HCT116 (cell line): ENCODE results near the gene METTL1. TPM values are rescaled to one million over a fixed set of nuclear protein-coding genes. Genes with fewer than 3 reads are reported as not detected.
"Not testable (repeated sequence)": the region's sequence is repeated elsewhere in the genome, so short reads cannot be mapped to it uniquely, and the experiment has no call there.

Experiments
- ATAC-seq: fragments of 200-7000 bp; cut with Tn5 transposase; 2 replicates; pipeline ENCODE4 v1.9.1; 2020; ENCODE audit warnings: mild to moderate bottlenecking, moderate library complexity
- BruUV-seq: library from RNA; stranded (reverse); fragments of 400-500 nt; replicated peaks from 2 replicates; lab custom pipeline; 2021; lab: Mats Ljungman, UMichigan
- CTCF ChIA-PET: fragments of 300-600 bp; sonication (Branson Sonifier 250); formaldehyde crosslinking; loops from one replicate; lab custom pipeline; 2021; ENCODE audit warnings: antibody characterized with exemption; lab: Charles Lee
- POLR2A ChIA-PET: fragments of 300-600, 350-600 bp; sonication (Branson Sonifier 250); formaldehyde crosslinking; loops from one replicate; lab custom pipeline; 2021; ENCODE audit warnings: antibody characterized with exemption; lab: Charles Lee
- RAD21 ChIA-PET, 2 experiments: fragments of 300-600 bp; sonication (Branson Sonifier 250); formaldehyde crosslinking; loops; one replicate each; lab custom pipeline; 2023; ENCODE audit warnings: low total read pairs in 2 of 2; ENCODE audit not compliant: uncharacterized antibody in 2 of 2, unreplicated experiment in 2 of 2, low non-redundant PET in 1 of 2; lab: Charles Lee
- DNase-seq: peaks from one replicate; pipeline ENCODE4 v3.0.0-alpha.2; 2010; ENCODE audit warnings: low read depth, low spot score
- H2AFZ ChIP-seq: fragments of 200-600 bp; shearing (Covaris generic), sonication (generic); 2 replicates; pipeline ENCODE4 v1.6.1; 2017; ENCODE audit warnings: low read depth, mixed run types, mixed read lengths, antibody characterized with exemption, low read length; ENCODE audit not compliant: poor library complexity, severe bottlenecking
- H3K27ac ChIP-seq: 2 replicates; pipeline ENCODE4 v1.5.1; 2012; ENCODE audit warnings: low read depth, low read length
- H3K27me3 ChIP-seq: fragments of 200-600 bp; sonication (generic); 2 replicates; pipeline ENCODE4 v1.6.1; 2016; ENCODE audit warnings: mixed run types, low read length, mixed read lengths; ENCODE audit not compliant: insufficient read depth
- H3K36me3 ChIP-seq, 2 experiments: fragments of 200-500 bp in 1 of 2; fragments of 200-600 bp in 1 of 2; sonication (Bioruptor generic) in 1 of 2; sonication (generic) in 1 of 2; 2 replicates each; pipeline versions ENCODE4 v1.5.1 to v1.6.1; 2014 to 2016; ENCODE audit warnings: low read length in 2 of 2, inconsistent platforms in 1 of 2, mixed read lengths in 1 of 2, mixed run types in 1 of 2; ENCODE audit not compliant: insufficient read depth in 2 of 2, control insufficient read depth in 1 of 2
- H3K4me1 ChIP-seq, 2 experiments: fragments of 200-600 bp in 1 of 2; sonication (generic) in 1 of 2; 2 replicates each; pipeline versions ENCODE4 v1.5.1 to v1.6.1; 2012 to 2017; ENCODE audit warnings: low read length in 2 of 2, inconsistent platforms in 1 of 2, mild to moderate bottlenecking in 1 of 2, mixed read lengths in 1 of 2, mixed run types in 1 of 2, moderate library complexity in 1 of 2; ENCODE audit not compliant: insufficient read depth in 2 of 2, control insufficient read depth in 1 of 2
- H3K4me2 ChIP-seq: fragments of 200-600 bp; sonication (generic); 2 replicates; pipeline ENCODE4 v1.6.1; 2017; ENCODE audit warnings: mixed run types, low read length, mixed read lengths
- H3K4me3 ChIP-seq, 2 experiments: fragments of 200-600 bp in 1 of 2; sonication (generic) in 1 of 2; replicated peaks in 1 of 2; 2 replicates each; pipeline ENCODE4 v1.5.1; 2011 to 2016; ENCODE audit warnings: low read length in 2 of 2, control low read depth in 1 of 2, low read depth in 1 of 2, mild to moderate bottlenecking in 1 of 2, mixed read lengths in 1 of 2, mixed run types in 1 of 2
- H3K79me2 ChIP-seq: fragments of 200-600 bp; sonication (generic); 2 replicates; pipeline ENCODE4 v1.6.1; 2017; ENCODE audit warnings: mild to moderate bottlenecking, mixed run types, low read length, moderate library complexity, mixed read lengths; ENCODE audit not compliant: insufficient read depth
- H3K9ac ChIP-seq: fragments of 200-600 bp; sonication (generic); 2 replicates; pipeline ENCODE4 v1.6.1; 2016; ENCODE audit warnings: low read length, mixed read lengths
- H3K9me2 ChIP-seq: fragments of 200-600 bp; sonication (generic), shearing (Covaris generic); 2 replicates; pipeline ENCODE4 v1.6.1; 2017; ENCODE audit warnings: mixed run types, mild to moderate bottlenecking, moderate library complexity; ENCODE audit not compliant: insufficient read depth
- H3K9me3 ChIP-seq, 2 experiments: fragments of 200-500 bp in 1 of 2; fragments of 200-600 bp in 1 of 2; sonication (Bioruptor generic) in 1 of 2; sonication (generic) in 1 of 2; 2 replicates each; pipeline ENCODE4 v1.6.1; 2014 to 2017; ENCODE audit warnings: low read length in 2 of 2, mixed read lengths in 2 of 2, inconsistent platforms in 1 of 2, low read depth in 1 of 2, mild to moderate bottlenecking in 1 of 2, mixed run types in 1 of 2, moderate library complexity in 1 of 2; ENCODE audit not compliant: control insufficient read depth in 1 of 2, insufficient read depth in 1 of 2
- H4K20me1 ChIP-seq: fragments of 200-600 bp; sonication (generic), shearing (Covaris generic); 2 replicates; pipeline ENCODE4 v1.6.1; 2017; ENCODE audit warnings: mixed run types, mild to moderate bottlenecking, moderate library complexity; ENCODE audit not compliant: insufficient read depth
- CEBPB ChIP-seq: IDR thresholded peaks from 2 replicates; pipeline ENCODE4 v1.6.1; 2012; ENCODE audit warnings: low read depth
- ELF1 ChIP-seq: IDR thresholded peaks from 2 replicates; pipeline ENCODE4 v1.6.1; 2012; ENCODE audit warnings: low read depth, borderline replicate concordance
- FOSL1 ChIP-seq: IDR thresholded peaks from 2 replicates; pipeline ENCODE4 v1.6.1; 2012; ENCODE audit warnings: low read depth
- JUND ChIP-seq: IDR thresholded peaks from 2 replicates; pipeline ENCODE4 v1.6.1; 2012
- RAD21 ChIP-seq: IDR thresholded peaks from 2 replicates; pipeline ENCODE4 v1.6.1; 2012; ENCODE audit warnings: low read depth, mild to moderate bottlenecking
- SIN3A ChIP-seq: IDR thresholded peaks from 2 replicates; pipeline ENCODE4 v1.6.1; 2012; ENCODE audit warnings: low read depth
- TCF7L2 ChIP-seq: IDR thresholded peaks from 2 replicates; pipeline ENCODE4 v1.7.0; 2011; ENCODE audit warnings: borderline replicate concordance, inconsistent platforms; ENCODE audit not compliant: insufficient read depth, insufficient read length; ENCODE audit errors: extremely low read depth
- YY1 ChIP-seq: IDR thresholded peaks from 2 replicates; pipeline ENCODE4 v1.6.1; 2011; ENCODE audit warnings: low read length, low read depth, moderate library complexity, mild to moderate bottlenecking; ENCODE audit not compliant: insufficient replicate concordance; ENCODE audit errors: extremely low read depth
- ZFX ChIP-seq: fragments of 450-650 bp; IDR thresholded peaks from 2 replicates; pipeline ENCODE4 v1.6.1; 2017
- ZNF274 ChIP-seq: fragments of 200-500 bp; sonication (Bioruptor generic); IDR thresholded peaks from 2 replicates; pipeline ENCODE4 v1.6.1; 2014; ENCODE audit warnings: mild to moderate bottlenecking, low read depth, low read length, inconsistent platforms
- intact Hi-C: fragments of 100-400 bp; cut with micrococcal nuclease; formaldehyde crosslinking; loops from 2 replicates; pipeline ENCODE4 v1.10.0; 2022
- total RNA-seq: library from RNA; stranded (reverse); gene quantifications from one replicate; pipeline ENCODE4 v1.2.1, GENCODE V29; 2021; ENCODE audit not compliant: unreplicated experiment
- TF ChIP-seq, protein P1 (sequence below): IDR thresholded peaks from 2 replicates; pipeline ENCODE4 v1.6.1; 2012; ENCODE audit warnings: low read depth
- TF ChIP-seq, protein P2 (sequence below): IDR thresholded peaks from 2 replicates; pipeline ENCODE4 v1.6.1; 2011; ENCODE audit warnings: mild to moderate bottlenecking, low read length, moderate library complexity; ENCODE audit not compliant: insufficient replicate concordance; ENCODE audit errors: extremely low read depth

The METTL1 gene
- total RNA-seq, 1 experiment from 2014 or later: 56.6 TPM

GRCh38 chr12:57722716-57723629 is 48.9 kb downstream of the METTL1 start:
- intact Hi-C loops: no loop called here
- peaks cover 7 to 18% of the 10 kb centered on the region in 2 experiments; a peak in 3 of 4 replicates for H3K4me1 ChIP-seq
- no TSS peak for BruUV-seq
- no peak overlapping the region for H3K4me2 ChIP-seq
- H3K27ac ChIP-seq: no peak overlapping the region
- ChIA-PET CTCF (no interaction called here), RAD21 (no interaction called here), POLR2A (interaction anchor here (0.6 kb wide), 1 partner anchor 373 kb away, joined by 3 read pairs; no protein-coding TSS in a partner anchor)
- no peaks in the 10 kb centered on the region for H3K27me3 ChIP-seq
- no peak for TF ChIP-seq ZFX
- TF ChIP-seq, protein P1, sequence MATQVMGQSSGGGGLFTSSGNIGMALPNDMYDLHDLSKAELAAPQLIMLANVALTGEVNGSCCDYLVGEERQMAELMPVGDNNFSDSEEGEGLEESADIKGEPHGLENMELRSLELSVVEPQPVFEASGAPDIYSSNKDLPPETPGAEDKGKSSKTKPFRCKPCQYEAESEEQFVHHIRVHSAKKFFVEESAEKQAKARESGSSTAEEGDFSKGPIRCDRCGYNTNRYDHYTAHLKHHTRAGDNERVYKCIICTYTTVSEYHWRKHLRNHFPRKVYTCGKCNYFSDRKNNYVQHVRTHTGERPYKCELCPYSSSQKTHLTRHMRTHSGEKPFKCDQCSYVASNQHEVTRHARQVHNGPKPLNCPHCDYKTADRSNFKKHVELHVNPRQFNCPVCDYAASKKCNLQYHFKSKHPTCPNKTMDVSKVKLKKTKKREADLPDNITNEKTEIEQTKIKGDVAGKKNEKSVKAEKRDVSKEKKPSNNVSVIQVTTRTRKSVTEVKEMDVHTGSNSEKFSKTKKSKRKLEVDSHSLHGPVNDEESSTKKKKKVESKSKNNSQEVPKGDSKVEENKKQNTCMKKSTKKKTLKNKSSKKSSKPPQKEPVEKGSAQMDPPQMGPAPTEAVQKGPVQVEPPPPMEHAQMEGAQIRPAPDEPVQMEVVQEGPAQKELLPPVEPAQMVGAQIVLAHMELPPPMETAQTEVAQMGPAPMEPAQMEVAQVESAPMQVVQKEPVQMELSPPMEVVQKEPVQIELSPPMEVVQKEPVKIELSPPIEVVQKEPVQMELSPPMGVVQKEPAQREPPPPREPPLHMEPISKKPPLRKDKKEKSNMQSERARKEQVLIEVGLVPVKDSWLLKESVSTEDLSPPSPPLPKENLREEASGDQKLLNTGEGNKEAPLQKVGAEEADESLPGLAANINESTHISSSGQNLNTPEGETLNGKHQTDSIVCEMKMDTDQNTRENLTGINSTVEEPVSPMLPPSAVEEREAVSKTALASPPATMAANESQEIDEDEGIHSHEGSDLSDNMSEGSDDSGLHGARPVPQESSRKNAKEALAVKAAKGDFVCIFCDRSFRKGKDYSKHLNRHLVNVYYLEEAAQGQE: no peak
- TF ChIP-seq SIN3A: no peak
- no peak for TF ChIP-seq FOSL1
- no peak for TF ChIP-seq CEBPB
- TF ChIP-seq ELF1: no peak
- TF ChIP-seq YY1: no peak
- no peak for TF ChIP-seq RAD21
- TF ChIP-seq TCF7L2: no peak
- TF ChIP-seq, protein P2, sequence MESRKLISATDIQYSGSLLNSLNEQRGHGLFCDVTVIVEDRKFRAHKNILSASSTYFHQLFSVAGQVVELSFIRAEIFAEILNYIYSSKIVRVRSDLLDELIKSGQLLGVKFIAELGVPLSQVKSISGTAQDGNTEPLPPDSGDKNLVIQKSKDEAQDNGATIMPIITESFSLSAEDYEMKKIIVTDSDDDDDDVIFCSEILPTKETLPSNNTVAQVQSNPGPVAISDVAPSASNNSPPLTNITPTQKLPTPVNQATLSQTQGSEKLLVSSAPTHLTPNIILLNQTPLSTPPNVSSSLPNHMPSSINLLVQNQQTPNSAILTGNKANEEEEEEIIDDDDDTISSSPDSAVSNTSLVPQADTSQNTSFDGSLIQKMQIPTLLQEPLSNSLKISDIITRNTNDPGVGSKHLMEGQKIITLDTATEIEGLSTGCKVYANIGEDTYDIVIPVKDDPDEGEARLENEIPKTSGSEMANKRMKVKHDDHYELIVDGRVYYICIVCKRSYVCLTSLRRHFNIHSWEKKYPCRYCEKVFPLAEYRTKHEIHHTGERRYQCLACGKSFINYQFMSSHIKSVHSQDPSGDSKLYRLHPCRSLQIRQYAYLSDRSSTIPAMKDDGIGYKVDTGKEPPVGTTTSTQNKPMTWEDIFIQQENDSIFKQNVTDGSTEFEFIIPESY: no peak
- no peak for TF ChIP-seq JUND
- TF ChIP-seq ZNF274: no peak
- H3K9me2 ChIP-seq: no peaks in the 10 kb centered on the region
- no peak overlapping the region for H3K4me3 ChIP-seq
- no peak for DNase-seq
- H3K9ac ChIP-seq: no peak overlapping the region
- H3K79me2 ChIP-seq: no peaks in the 10 kb centered on the region
- peaks cover 5 to 8% of the 10 kb centered on the region in 2 experiments; a peak in 3 of 4 replicates for H3K36me3 ChIP-seq
- no peaks in the 10 kb centered on the region for H4K20me1 ChIP-seq
- H3K9me3 ChIP-seq: no peaks in the 10 kb centered on the region
- no peak overlapping the region for H2AFZ ChIP-seq
- no peak for ATAC-seq

DNA sequence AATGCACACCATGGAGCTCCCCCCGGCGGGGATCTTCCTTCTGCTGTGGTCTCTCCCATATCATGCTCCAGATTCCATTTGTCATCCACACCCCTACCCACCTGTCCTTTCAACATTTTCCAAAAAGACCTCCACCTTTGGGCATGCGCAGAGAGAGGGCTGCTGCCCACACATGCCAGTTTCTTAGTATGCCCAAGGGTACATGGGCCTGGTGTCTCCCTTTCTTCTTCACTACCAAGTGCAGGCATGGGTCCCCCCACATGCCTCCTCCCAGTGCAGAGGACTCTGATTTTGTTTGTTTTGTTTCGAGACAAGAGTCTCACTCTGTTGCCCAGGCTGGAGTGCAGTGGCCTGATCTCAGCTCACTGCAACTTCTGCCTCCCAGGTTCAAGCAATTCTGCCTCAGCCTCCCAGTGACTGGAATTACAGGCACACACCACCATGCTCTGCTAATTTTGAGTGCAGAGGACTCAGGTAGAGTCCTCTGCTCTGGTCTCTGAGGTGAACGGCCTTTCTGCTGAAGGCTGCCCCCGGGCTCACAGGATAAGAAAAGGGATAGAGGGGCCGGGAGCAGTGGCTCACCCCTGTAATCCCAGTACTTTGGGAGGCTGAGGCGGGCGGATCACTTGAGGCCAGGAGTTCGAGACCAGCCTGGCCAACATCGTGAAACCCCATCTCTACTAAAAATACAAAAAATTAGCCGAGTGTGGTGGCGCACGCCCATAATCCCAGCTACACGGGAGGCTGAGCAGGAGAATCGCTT is 49.9 kb downstream of the METTL1 start:
- H2AFZ ChIP-seq, CTCF ChIA-PET: not testable (repeated sequence)
- POLR2A ChIA-PET: interaction anchor here (0.6 kb wide), 1 partner anchor 373 kb away, joined by 3 read pairs; no protein-coding TSS in a partner anchor

More for the DNA sequence above, 49.9 kb downstream of the METTL1 start:
- H4K20me1 ChIP-seq, DNase-seq, RAD21 ChIA-PET, intact Hi-C loops, H3K4me2 ChIP-seq, H3K27me3 ChIP-seq, H3K9me3 ChIP-seq, H3K79me2 ChIP-seq, BruUV-seq, H3K4me3 ChIP-seq, H3K9ac ChIP-seq, ATAC-seq, H3K27ac ChIP-seq, H3K9me2 ChIP-seq: not testable (repeated sequence)
- H3K36me3 ChIP-seq: peaks cover 3 to 15% of the 10 kb centered on the region in 2 experiments; a peak in 3 of 4 replicates
- peaks cover 6 to 14% of the 10 kb centered on the region in 2 experiments; a peak in 3 of 4 replicates for H3K4me1 ChIP-seq
